COLO668 (cell line): ENCODE data around the gene PRKG1.

Source experiments
- DNase-seq: peaks from one replicate; lab custom pipeline; 2025; ENCODE audit not compliant: unreplicated experiment; lab: John Stamatoyannopoulos, UW

Gene PRKG1

GRCh38 chr10:51786016-51786683 lies 711.9 kb downstream of the PRKG1 start:
- DNase-seq, result no peak

DNA sequence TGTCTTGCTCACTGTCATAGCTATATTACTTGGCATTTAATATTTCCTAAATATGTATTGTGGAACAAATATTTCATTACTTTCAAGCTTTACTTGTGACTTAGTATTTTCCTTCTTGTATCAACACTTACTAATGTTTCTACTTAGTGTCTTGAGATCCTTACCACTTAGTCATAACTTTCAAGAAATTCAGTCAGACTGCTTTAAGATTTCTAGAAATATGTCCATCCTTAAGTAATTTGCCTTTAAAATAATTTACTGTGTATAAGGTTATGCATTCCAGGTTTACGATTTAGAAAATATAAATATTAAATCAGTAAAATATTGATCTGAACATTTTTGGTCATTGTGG lies 712.4 kb downstream of the PRKG1 start:
- no peak for DNase-seq

DNA sequence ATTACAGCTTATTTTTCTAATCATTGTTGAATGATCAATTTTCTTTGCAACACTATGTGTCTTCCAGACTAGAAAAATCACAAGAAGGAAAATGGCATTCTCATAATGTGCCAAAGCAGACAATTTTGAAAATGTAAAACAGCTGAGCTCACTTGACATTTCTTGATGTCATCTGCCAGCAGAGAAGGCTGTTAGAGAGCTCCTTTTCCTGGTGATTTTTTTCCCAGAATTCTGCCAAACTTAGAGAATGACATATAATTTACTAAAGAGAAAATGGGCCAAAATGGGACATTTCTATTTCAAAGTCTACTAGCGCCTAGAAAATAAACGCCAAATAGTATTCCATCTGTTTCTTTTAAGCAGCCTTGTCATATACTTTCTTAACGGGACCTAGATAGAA lies 714.0 kb downstream of the PRKG1 start:
- DNase-seq, result no peak

GRCh38 chr10:51789118-51789517 lies 714.8 kb downstream of the PRKG1 start:
- DNase-seq, result no peak

DNA sequence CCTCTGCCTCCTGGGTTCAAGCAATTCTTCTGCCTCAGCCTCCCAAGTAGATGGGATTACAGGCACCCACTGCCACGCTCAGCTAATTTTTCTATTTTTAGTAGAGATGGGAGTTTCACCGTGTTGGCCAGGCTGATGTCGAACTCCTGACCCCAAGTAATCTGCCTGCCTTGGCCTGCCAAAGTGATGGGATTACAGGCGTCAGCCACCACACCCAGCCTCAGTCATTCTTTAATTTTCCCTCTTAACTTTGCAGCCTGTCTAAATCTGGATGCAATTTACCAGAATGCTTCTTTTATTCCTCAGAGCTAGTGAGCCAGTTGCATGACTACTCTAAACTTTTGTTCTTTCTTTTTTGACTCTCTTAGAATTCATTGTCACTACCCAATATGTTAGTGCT lies 715.6 kb downstream of the PRKG1 start:
- DNase-seq, result no peak

DNA sequence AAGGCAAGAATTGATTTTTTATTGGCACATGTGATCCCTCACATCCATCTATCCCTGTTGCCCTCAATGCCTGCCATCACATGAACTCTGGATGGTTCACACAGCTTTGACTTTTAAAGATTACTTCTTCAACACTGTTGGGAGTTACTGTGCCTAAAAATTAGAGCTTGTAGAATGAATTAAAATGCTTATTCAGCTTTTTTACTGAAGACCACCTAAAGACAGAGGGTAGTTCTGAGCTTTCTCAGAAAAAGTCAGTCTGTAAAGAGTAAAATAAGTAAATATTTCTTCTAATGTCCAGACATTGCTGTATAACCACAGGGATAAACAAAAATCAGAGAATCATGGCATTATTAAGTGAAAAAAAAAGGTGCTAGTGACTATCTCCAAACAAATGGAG lies 718.4 kb downstream of the PRKG1 start:
- no peak for DNase-seq

DNA sequence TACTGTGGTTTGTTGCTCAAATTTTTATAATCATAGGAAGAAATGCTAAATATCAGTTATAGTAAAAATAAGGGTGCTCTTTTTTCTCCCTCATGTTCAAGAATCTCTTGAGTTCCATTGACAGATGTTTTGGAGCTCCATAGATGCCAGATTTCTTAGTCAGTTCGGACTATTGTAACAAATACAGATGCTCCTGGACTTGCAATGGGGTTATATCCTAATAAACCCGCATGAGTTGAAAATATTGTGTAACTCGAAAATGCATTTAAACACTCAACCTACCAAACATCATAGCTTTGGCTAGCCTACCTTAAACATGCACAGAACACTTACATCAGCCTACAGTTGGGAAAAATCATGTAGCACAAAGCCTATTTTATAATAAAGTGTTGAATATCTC lies 725.8 kb downstream of the PRKG1 start:
- no peak for DNase-seq

GRCh38 chr10:51800725-51801424 lies 726.6 kb downstream of the PRKG1 start:
- no peak for DNase-seq

GRCh38 chr10:51802030-51802429 lies 727.7 kb downstream of the PRKG1 start:
- no peak for DNase-seq

DNA sequence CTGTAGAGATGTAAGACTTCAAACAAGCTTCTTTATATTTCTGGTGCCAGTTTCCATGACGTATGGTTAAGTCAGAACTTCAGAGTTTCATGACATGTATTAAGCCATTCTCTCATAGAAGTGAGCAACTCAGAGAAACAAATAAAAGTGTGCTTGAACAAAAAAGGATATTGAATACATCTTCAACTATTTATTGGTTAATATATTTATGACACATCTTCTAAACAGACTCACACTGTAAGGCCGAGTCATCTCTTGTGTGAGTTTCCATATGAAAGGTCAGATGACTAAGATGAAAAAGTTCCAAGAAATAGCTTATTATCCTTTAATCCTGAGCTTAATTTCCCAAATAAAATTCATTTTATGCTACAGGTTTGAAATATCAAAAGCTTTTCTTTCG lies 730.6 kb downstream of the PRKG1 start:
- no peak for DNase-seq

DNA sequence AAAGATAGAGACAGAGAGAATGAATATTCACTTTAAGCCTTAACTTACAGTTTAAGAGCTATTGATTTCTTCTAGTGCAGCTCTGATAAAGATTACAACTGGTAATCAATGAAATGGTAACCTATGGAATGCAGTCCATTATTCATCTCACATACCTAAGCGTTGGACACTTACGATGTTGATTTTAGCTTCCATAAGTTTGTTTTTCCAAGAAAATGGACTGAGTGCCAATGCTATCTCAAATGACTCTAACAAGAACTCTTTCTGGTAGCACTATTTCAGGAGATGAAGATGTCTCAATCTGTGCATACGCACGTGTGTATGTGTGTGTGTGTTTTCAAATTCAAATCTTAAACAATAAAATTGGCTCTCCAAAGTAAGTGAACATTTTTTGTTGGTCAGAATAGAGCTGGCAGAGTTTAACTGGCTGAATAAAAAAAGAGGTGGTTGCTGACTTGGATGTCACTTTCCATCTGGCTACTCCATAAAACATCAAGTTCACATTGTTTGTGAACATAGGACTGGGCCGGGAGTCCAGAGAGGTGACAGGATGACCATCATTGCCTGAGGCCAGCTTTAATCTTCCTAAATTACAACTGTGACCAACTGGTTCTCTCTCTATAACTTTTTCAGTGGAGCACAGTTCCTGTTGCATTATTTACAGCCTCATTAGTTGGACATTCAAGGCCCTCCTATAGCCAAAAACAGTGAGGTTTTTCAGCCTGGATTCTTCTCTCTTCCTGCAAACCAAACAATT lies 732.0 kb downstream of the PRKG1 start:
- no peak for DNase-seq

GRCh38 chr10:51808187-51808586 lies 733.9 kb downstream of the PRKG1 start:
- DNase-seq, result no peak

DNA sequence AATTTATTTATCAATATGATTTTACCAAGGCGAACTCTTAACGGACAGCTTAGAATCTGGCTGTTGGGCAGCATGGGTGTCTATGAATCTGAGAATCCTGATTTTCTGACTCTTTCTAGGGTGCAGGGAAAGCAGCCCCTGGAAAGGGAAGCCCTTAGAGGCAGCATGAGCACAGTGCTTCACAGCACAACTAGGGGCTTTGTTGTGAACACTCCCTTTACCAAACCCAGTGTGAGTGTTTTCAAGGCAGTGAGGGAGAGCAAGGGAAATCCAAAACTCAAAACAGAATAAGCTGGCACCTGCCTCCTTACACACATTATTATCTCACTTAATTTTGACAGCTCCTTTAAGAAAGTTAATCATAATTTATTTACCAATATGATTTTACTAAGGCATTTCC lies 741.4 kb downstream of the PRKG1 start:
- DNase-seq, result no peak

DNA sequence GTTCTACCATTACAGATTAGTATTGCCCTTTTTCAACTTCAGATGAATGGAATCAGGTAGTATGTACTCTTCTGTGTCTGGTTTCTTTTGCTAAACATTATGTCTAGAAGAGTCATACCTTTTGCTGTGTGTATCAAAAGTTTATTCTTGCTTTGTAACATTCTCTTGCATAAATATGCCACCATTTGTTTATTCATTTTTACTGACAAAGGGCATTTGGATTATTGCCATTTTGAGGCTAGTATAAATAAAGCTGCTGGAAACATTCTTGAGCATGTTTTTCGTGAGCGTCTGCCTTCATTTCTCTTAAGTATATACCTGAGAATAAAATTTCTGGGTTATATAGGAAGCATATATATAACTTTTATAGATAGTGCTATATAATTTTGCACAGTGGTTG lies 746.8 kb downstream of the PRKG1 start:
- DNase-seq, result no peak

- DNase-seq, result no peak
Observed at GRCh38 chr10:51821745-51822144, 747.5 kb downstream of the PRKG1 start.

DNA sequence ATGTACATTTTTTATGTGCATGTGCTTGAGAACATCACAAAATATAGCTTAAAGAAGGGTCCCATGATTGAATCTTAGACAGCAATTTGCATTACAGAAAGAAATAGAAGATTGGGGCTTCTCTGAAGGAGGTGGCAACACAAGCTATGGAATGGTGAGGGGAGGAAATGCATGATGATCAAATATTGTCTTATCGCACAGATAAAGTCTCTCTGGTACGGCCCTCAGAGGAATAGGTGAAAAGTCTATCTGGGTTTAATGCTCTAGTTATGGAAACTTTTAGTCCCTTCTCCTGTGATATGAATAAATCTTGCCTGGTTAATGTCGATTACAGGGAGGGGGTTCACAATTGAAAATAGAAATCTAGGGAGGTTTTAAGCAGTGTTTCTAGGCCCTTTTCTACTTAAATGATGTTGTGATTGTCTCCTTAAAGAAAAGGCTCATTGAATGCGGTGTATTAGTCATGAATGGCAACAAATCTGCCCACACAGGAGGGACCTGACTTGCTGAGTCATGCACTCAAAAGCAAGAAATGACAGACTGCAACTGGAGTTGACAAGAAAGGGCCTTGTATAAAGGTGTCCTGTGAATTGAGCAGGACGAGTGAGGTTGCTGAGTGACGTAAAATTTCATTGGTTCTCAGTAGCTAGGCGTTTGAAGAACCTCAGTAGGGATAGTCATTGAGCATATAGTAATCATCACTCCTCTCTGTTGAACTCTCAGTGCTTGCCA lies 758.5 kb downstream of the PRKG1 start:
- no peak for DNase-seq

DNA sequence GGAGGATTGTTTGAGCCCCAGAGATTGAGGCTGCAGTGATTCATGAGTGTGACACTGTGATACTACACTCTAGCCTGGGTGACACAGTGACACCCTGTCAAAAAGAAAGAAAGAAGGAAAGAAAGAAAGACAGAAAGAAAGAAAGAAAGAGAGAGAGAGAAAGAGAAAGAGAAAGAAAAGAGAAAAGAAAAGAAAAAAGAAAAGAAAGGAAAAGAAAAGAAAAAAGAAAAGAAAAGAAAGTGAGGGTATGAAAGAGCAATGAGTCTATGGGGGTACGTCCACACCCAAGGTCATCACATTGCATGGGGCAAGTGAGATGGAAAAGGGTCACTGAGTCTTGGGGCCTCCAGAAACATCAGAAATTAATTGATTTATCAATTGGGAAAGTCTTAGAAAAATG lies 760.3 kb downstream of the PRKG1 start:
- no peak for DNase-seq

- DNase-seq, result no peak
Observed at GRCh38 chr10:51838471-51838870, 764.2 kb downstream of the PRKG1 start.

GRCh38 chr10:51843966-51844365 lies 769.7 kb downstream of the PRKG1 start:
- no peak for DNase-seq

DNA sequence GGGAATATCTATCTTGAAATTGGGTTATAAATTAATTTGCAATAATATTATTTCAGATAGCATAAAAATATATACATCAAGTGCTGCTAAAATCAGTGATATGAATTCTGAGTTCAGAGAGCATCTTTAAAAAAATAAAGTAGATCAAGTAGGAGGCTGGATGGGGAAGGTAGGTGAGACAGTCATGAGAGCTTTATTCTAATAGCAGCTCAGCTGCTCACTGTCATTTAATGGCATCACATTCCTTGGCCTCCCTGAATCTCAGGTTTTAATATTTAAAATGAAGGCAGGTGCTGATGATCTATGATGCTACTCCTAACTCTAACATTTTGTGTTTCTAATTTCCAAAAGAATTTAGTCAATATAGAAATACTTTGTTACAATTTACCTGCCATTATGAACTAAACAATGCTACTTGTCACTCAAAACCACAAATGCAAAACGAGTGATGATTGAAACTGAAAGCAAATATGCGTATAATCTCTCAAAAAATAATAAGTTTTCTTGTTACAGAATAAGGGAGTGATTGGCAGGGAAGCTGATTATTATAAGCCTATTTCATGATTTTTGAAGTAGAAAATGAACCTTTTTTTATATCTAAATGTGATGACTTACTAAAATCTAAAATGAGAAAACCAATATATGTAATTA lies 772.7 kb downstream of the PRKG1 start:
- DNase-seq, result no peak

DNA sequence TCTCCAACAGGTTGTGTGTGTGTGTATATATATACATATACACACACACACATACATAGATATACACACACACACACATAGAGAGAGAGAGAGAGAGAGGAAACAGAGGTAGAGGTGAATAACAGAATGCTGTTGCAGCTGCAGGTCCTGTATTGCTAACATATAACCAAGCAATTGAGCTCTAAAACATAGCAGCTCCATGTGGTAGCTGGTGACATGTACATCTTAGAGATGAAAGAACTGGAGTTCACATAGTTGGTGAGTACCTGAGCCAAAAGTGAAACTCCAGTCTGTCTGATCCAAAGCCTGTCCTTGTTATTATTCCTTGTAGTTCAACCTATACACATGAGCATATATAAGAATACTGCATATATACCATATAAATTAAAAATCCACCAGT lies 778.0 kb downstream of the PRKG1 start:
- no peak for DNase-seq
